ENCODE measurements around the gene MAGI1. TPM values are rescaled to one million over a fixed set of nuclear protein-coding genes. Genes with fewer than 3 reads are reported as not detected.

Gene MAGI1
- total and polyA plus RNA-seq, 10 donors: 3.5 to 104 (median 62.3) TPM

DNA sequence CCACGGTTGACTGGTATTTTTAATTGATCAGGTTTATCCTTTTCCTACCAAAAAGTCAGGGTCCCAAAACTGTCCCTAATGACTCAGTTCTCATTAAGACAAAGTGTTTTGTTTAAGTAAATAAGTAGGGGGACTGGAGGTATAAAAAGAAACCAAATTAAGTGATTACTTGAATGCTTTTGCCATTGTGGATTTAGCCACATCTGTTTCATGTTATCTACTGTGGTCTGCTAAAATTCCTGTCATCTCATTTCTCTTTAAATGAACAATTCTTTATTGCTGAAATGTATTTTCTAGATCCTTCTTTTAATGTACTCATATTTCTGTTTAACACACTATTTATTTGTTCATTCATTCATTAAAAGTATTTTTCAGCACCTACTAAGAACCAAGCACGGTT, 725.1 kb downstream of the MAGI1 start:
- intact Hi-C loops (cut with DNase I; ENCODE audit: low total_unique reads): no loop called here

DNA sequence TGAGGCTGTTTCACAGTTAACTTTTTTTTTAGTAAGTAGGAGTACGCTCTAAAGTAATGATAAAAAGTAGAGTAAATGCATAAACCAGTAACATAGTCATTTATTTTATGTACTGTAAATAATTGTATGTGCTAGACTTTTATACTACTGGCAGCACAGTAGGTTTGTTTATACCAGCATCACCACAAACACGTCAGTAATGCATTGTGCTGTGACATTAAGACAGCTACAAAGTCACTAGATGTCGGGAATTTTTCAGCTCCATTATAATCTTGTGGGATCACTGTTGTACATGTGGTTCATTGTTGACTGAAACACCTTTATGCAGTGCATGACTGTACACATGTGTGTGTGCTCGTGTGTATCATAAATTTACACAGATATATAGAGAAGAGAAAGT, 732.9 kb downstream of the MAGI1 start:
- no peaks in the 10 kb centered on the region for H3K36me3 ChIP-seq
- intact Hi-C loops (cut with DNase I; ENCODE audit: low total_unique reads): no loop called here
- H3K27ac ChIP-seq: no peak overlapping the region
- H3K4me3 ChIP-seq: no peak overlapping the region
- H3K9me3 ChIP-seq: no peaks in the 10 kb centered on the region
- WGBS, 5 donors: 76 to 91% (median 79%) methylated on average over 4 of the region's 4 CpGs
- H3K4me1 ChIP-seq: no peaks in the 10 kb centered on the region
- no peak for DNase-seq
- TF ChIP-seq POLR2A (IDR thresholded peaks at IDR 0.05): no peak
- TF ChIP-seq, protein P1, sequence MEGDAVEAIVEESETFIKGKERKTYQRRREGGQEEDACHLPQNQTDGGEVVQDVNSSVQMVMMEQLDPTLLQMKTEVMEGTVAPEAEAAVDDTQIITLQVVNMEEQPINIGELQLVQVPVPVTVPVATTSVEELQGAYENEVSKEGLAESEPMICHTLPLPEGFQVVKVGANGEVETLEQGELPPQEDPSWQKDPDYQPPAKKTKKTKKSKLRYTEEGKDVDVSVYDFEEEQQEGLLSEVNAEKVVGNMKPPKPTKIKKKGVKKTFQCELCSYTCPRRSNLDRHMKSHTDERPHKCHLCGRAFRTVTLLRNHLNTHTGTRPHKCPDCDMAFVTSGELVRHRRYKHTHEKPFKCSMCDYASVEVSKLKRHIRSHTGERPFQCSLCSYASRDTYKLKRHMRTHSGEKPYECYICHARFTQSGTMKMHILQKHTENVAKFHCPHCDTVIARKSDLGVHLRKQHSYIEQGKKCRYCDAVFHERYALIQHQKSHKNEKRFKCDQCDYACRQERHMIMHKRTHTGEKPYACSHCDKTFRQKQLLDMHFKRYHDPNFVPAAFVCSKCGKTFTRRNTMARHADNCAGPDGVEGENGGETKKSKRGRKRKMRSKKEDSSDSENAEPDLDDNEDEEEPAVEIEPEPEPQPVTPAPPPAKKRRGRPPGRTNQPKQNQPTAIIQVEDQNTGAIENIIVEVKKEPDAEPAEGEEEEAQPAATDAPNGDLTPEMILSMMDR (IDR thresholded peaks at IDR 0.05 in 8 of 11, conservative IDR thresholded peaks at IDR 0.05 in 3 of 11): no peak
- TF ChIP-seq POLR2AphosphoS5 (IDR thresholded peaks at IDR 0.05): no peak
- H3K27me3 ChIP-seq (replicated peaks in 1 of 7): no peaks in the 10 kb centered on the region

More for the DNA sequence above, 725.1 kb downstream of the MAGI1 start:
- 74 to 89% (median 84%) methylated on average over 2 of the region's 2 CpGs for WGBS, 5 donors
- TF ChIP-seq, protein P1 (IDR thresholded peaks at IDR 0.05 in 8 of 11, conservative IDR thresholded peaks at IDR 0.05 in 3 of 11): no peak
- no peak for TF ChIP-seq POLR2A (IDR thresholded peaks at IDR 0.05)
- TF ChIP-seq POLR2AphosphoS5 (IDR thresholded peaks at IDR 0.05): no peak
- peaks cover 0 to 8% (median 0%) of the 10 kb centered on the region in 8 donors for H3K9me3 ChIP-seq
- no peaks in the 10 kb centered on the region for H3K27me3 ChIP-seq (replicated peaks in 1 of 7)
- no peak for DNase-seq
- H3K27ac ChIP-seq: no peak overlapping the region
- no peaks in the 10 kb centered on the region for H3K4me1 ChIP-seq
- no peak overlapping the region for H3K4me3 ChIP-seq
- H3K36me3 ChIP-seq: no peaks in the 10 kb centered on the region

Small RNA genes within 50 kb of the gene (small RNA-seq; reads per million reads assigned to genes)
- 0 reads per million in 4 donors for gene RF00019

Other genes with a start within 250 kb of the MAGI1 start
- 10 to 100 TPM; 14.9 to 20.9 (median 15.3) TPM for gene SLC25A26, start 182.1 kb upstream of the MAGI1 start, total RNA-seq
- 10 to 100 TPM; 15.5 to 20.1 (median 16.4) TPM for gene SLC25A26, start 182.1 kb upstream of the MAGI1 start, polyA plus RNA-seq